ENCODE results near the gene GSK3A.

- TF ChIP-seq CTCF (conservative IDR thresholded peaks at IDR 0.05; ENCODE audit: low read depth, low read length), result no peak
- no peak for TF ChIP-seq FOS (IDR thresholded peaks at IDR 0.05; ENCODE audit: low read depth, low read length)
- no peak for TF ChIP-seq MAZ (IDR thresholded peaks at IDR 0.05; ENCODE audit: borderline replicate concordance, low read depth, low read length)
Measured at GRCh38 chr19:42230571-42230970, 11.8 kb downstream of the GSK3A start.

Measured in IMR-90 (cell line).